DOHH2 (cell line): ENCODE data around the gene CEP295NL.

ENCODE experiments used
- H3F3A ChIP-seq: fragments of 200-600 bp; sonication (generic), shearing (Covaris generic); 2 replicates; pipeline ENCODE4 v1.6.0; 2016; ENCODE audit warnings: antibody characterized with exemption, mild to moderate bottlenecking; ENCODE audit not compliant: control insufficient read depth, insufficient read depth
- H3K27ac ChIP-seq: fragments of 200-600 bp; sonication (generic); 2 replicates; pipeline ENCODE4 v1.5.1; 2014; ENCODE audit warnings: low read depth, mild to moderate bottlenecking, low read length, moderate library complexity
- H3K27me3 ChIP-seq: fragments of 200-600 bp; sonication (generic); 2 replicates; pipeline ENCODE4 v1.6.1; 2014; ENCODE audit warnings: mild to moderate bottlenecking, low read length, mixed read lengths; ENCODE audit not compliant: control insufficient read depth
- H3K36me3 ChIP-seq: fragments of 200-600 bp; sonication (generic); 2 replicates; pipeline ENCODE4 v1.6.1; 2014; ENCODE audit warnings: mild to moderate bottlenecking, low read length, moderate library complexity, mixed read lengths; ENCODE audit not compliant: control insufficient read depth
- H3K4me1 ChIP-seq: fragments of 200-600 bp; sonication (generic); 2 replicates; pipeline ENCODE4 v1.6.1; 2014; ENCODE audit warnings: mild to moderate bottlenecking, low read length, mixed read lengths; ENCODE audit not compliant: control insufficient read depth
- H3K4me2 ChIP-seq: fragments of 200-600 bp; sonication (generic); 2 replicates; pipeline ENCODE4 v1.6.0; 2014; ENCODE audit warnings: mild to moderate bottlenecking, low read length, moderate library complexity
- H3K4me3 ChIP-seq: fragments of 200-600 bp; sonication (generic); 2 replicates; pipeline ENCODE4 v1.5.1; 2014; ENCODE audit warnings: mild to moderate bottlenecking, low read length, mixed read lengths
- H3K79me2 ChIP-seq: fragments of 200-600 bp; sonication (generic); 2 replicates; pipeline ENCODE4 v1.6.1; 2014; ENCODE audit warnings: mild to moderate bottlenecking, low read length, mixed read lengths; ENCODE audit not compliant: control insufficient read depth
- H3K9me2 ChIP-seq: fragments of 200-600 bp; sonication (generic); replicated peaks from 2 replicates; pipeline ENCODE4 v1.6.1; 2014; ENCODE audit warnings: mild to moderate bottlenecking, low read length, mixed read lengths; ENCODE audit not compliant: control insufficient read depth
- H3K9me3 ChIP-seq: fragments of 200-600 bp; sonication (generic); 2 replicates; pipeline ENCODE4 v1.6.1; 2014; ENCODE audit warnings: antibody characterized with exemption, low read length, mixed read lengths; ENCODE audit not compliant: control insufficient read depth, insufficient read depth
- H4K20me1 ChIP-seq: fragments of 200-600 bp; sonication (generic); 2 replicates; pipeline ENCODE4 v1.6.0; 2014; ENCODE audit warnings: low read depth, mild to moderate bottlenecking, antibody characterized with exemption, low read length, moderate library complexity; ENCODE audit not compliant: control insufficient read depth, insufficient read depth
- EZH2phosphoT487 ChIP-seq: fragments of 200-600 bp; sonication (generic); IDR thresholded peaks from 2 replicates; pipeline ENCODE4 v1.6.1; 2017; ENCODE audit warnings: borderline replicate concordance, mild to moderate bottlenecking, antibody characterized with exemption, low read length, moderate library complexity, mixed read lengths
- TF ChIP-seq, protein P1 (sequence below): fragments of 200-600 bp; sonication (generic); IDR thresholded peaks from one replicate; pipeline ENCODE4 v1.5.1; 2014; ENCODE audit warnings: antibody characterized with exemption, mild to moderate bottlenecking, low read depth, low read length; ENCODE audit not compliant: poor library complexity, severe bottlenecking

Gene CEP295NL

DNA sequence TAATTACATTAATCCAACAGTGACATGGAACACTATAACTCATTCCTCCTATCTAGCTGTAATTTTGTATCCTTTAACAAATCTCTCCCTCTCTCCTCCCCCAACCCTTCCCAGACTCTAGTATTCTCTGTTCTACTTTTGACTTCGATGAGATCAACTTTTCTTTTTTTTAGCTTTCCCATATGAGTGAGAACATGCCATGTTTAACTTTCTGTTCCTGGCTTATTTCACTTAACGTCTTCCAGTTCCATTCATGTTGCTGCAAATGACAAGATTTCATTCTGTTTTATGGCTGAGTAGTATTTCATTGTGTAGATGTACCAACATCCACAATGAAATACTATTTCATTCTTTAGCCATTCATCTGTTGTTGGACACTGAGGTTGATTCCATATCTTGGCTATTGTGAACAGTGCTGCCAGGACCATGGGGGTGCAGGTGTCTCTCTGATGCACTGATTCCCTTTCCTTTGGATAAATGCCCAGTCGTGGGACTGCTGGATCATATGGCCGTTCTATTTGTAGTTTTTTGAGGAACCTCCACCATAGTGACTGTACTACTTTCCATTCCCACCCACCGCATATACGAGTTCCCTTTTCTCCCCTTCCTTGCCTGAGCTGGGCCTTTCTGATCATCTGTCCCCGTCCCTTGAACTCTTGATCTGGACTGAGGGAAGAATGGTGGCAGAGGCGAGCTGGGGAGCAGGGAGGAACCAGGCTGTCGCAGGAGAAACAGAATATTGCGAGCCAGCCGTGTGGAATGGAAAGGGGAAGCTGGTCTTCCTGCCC is 7.7 kb upstream of the CEP295NL start:
- Histone ChIP-seq H3K27ac (no peak overlapping the region), H3K4me2 (no peak overlapping the region), H3K4me1 (peaks cover under 1% of the 10 kb centered on the region), H3K9me2 (no peaks in the 10 kb centered on the region), H3K36me3 (no peaks in the 10 kb centered on the region), H3K9me3 (no peaks in the 10 kb centered on the region), H3K4me3 (no peak overlapping the region), H3K79me2 (no peaks in the 10 kb centered on the region), H3F3A (no peaks in the 10 kb centered on the region), H4K20me1 (no peaks in the 10 kb centered on the region), H3K27me3 (no peaks in the 10 kb centered on the region)
- TF ChIP-seq, protein P1, sequence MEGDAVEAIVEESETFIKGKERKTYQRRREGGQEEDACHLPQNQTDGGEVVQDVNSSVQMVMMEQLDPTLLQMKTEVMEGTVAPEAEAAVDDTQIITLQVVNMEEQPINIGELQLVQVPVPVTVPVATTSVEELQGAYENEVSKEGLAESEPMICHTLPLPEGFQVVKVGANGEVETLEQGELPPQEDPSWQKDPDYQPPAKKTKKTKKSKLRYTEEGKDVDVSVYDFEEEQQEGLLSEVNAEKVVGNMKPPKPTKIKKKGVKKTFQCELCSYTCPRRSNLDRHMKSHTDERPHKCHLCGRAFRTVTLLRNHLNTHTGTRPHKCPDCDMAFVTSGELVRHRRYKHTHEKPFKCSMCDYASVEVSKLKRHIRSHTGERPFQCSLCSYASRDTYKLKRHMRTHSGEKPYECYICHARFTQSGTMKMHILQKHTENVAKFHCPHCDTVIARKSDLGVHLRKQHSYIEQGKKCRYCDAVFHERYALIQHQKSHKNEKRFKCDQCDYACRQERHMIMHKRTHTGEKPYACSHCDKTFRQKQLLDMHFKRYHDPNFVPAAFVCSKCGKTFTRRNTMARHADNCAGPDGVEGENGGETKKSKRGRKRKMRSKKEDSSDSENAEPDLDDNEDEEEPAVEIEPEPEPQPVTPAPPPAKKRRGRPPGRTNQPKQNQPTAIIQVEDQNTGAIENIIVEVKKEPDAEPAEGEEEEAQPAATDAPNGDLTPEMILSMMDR: no peak
- TF ChIP-seq EZH2phosphoT487: no peak

DNA sequence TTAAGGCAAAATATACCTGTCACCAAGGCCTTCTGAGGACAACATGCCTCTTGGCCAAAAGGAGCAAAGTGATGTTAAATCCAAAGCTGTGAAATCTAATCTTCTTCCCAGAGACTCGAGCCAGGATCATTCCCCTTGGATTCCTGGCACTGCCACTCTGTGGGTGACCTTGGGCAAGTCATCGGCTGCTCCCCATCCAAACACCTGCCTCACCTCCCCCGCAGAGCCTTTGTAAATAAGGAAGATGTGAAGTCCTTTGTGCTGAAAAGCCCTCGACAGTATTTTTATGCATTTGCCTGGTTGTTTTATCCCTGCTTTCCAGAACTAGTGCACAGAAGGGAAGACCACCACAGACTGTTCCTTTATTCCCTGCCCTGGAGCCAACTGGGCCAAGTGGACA is 5.4 kb upstream of the CEP295NL start:
- H3F3A ChIP-seq: no peaks in the 10 kb centered on the region
- H3K9me2 ChIP-seq: no peaks in the 10 kb centered on the region
- H4K20me1 ChIP-seq: no peaks in the 10 kb centered on the region
- no peaks in the 10 kb centered on the region for H3K79me2 ChIP-seq
- no peak overlapping the region for H3K4me3 ChIP-seq
- H3K27me3 ChIP-seq: peaks cover 6% of the 10 kb centered on the region; the same call in 1 of the 2 replicates
- no peak for TF ChIP-seq EZH2phosphoT487
- TF ChIP-seq, protein P1: no peak
- no peaks in the 10 kb centered on the region for H3K36me3 ChIP-seq
- H3K9me3 ChIP-seq: no peaks in the 10 kb centered on the region
- H3K27ac ChIP-seq: no peak overlapping the region
- H3K4me2 ChIP-seq: no peak overlapping the region
- no peaks in the 10 kb centered on the region for H3K4me1 ChIP-seq

DNA sequence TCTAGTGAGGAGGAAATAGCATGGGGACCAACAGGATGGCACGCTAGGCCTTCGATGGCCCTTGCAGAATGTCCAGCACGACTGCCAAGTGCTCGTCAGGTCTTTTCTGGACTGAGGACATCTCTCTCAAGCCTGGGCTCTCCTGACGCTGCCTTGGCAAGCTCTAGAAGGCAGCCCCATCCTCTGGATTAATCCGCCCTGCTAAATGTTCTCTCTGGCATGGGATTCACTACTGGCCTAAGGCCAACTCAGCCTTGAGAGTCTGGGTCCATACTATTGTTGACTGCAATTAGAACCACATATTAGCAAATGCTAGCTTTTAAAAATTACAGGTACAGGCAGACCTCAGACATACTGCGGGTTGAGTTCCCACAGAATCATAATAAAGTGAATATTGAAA is 2.5 kb upstream of the CEP295NL start:
- Histone ChIP-seq H3K9me2 (no peaks in the 10 kb centered on the region), H3K79me2 (no peaks in the 10 kb centered on the region), H3K4me3 (no peak overlapping the region), H4K20me1 (no peaks in the 10 kb centered on the region), H3K4me2 (no peak overlapping the region), H3K27me3 (peaks cover 9% of the 10 kb centered on the region; the same call in 1 of the 2 replicates), H3K4me1 (no peaks in the 10 kb centered on the region), H3F3A (no peaks in the 10 kb centered on the region), H3K36me3 (no peaks in the 10 kb centered on the region), H3K27ac (no peak overlapping the region), H3K9me3 (no peaks in the 10 kb centered on the region)
- no peak for TF ChIP-seq EZH2phosphoT487
- TF ChIP-seq, protein P1: no peak
